WERI-Rb-1 (cell line): ENCODE measurements around the gene FCHSD2.
"Not testable (repeated sequence)": the region's sequence is repeated elsewhere in the genome, so short reads cannot be mapped to it uniquely, and the experiment has no call there.

Source experiments
- DNase-seq: peaks from one replicate; pipeline ENCODE4 v3.0.0-alpha.2; 2020
- H3K27ac ChIP-seq: fragments of 250-450 bp; sonication (Bioruptor Pico); 2 replicates; pipeline ENCODE4 v1.5.1; 2020; ENCODE audit warnings: mild to moderate bottlenecking, moderate library complexity
- H3K27me3 ChIP-seq: fragments of 250-450 bp; sonication (Bioruptor Pico); 2 replicates; pipeline ENCODE4 v1.5.1; 2021; ENCODE audit warnings: mild to moderate bottlenecking, low read depth, moderate library complexity; ENCODE audit not compliant: insufficient read depth, severe bottlenecking
- H3K36me3 ChIP-seq: fragments of 250-450 bp; sonication (Bioruptor Pico); 2 replicates; pipeline ENCODE4 v1.5.1; 2020; ENCODE audit warnings: mild to moderate bottlenecking, moderate library complexity
- H3K4me3 ChIP-seq: 2 replicates; pipeline ENCODE4 v1.5.1; 2011; ENCODE audit warnings: low read depth, mild to moderate bottlenecking, control low read depth, low read length
- H3K9me3 ChIP-seq: fragments of 250-450 bp; sonication (Bioruptor Pico); 2 replicates; pipeline ENCODE4 v1.5.1; 2021; ENCODE audit warnings: mild to moderate bottlenecking, moderate library complexity; ENCODE audit not compliant: severe bottlenecking
- TF ChIP-seq, protein P1 (sequence below): IDR thresholded peaks from 2 replicates; pipeline ENCODE4 v1.5.1; 2011; ENCODE audit warnings: low read depth, mild to moderate bottlenecking, control low read depth, inconsistent platforms, low read length

The FCHSD2 gene

GRCh38 chr11:72814286-72815109 lies 327.6 kb downstream of the FCHSD2 start, which contains the start of gene ATG16L2:
TSS of gene ATG16L2 (plus strand) at chr11:72814411. CDS start at chr11:72814446, 35 bp downstream.
- peaks cover 28% of the 10 kb centered on the region for H3K36me3 ChIP-seq
- TF ChIP-seq, protein P1, sequence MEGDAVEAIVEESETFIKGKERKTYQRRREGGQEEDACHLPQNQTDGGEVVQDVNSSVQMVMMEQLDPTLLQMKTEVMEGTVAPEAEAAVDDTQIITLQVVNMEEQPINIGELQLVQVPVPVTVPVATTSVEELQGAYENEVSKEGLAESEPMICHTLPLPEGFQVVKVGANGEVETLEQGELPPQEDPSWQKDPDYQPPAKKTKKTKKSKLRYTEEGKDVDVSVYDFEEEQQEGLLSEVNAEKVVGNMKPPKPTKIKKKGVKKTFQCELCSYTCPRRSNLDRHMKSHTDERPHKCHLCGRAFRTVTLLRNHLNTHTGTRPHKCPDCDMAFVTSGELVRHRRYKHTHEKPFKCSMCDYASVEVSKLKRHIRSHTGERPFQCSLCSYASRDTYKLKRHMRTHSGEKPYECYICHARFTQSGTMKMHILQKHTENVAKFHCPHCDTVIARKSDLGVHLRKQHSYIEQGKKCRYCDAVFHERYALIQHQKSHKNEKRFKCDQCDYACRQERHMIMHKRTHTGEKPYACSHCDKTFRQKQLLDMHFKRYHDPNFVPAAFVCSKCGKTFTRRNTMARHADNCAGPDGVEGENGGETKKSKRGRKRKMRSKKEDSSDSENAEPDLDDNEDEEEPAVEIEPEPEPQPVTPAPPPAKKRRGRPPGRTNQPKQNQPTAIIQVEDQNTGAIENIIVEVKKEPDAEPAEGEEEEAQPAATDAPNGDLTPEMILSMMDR, result peak; percentile 36
- no peaks in the 10 kb centered on the region for H3K9me3 ChIP-seq
- DNase-seq, result peak; percentile 87
- no peaks in the 10 kb centered on the region for H3K27me3 ChIP-seq
- H3K4me3 ChIP-seq, result peak within 1 kb of the TSS; percentile 80
- peak within 1 kb of the TSS; percentile 99 for H3K27ac ChIP-seq

DNA sequence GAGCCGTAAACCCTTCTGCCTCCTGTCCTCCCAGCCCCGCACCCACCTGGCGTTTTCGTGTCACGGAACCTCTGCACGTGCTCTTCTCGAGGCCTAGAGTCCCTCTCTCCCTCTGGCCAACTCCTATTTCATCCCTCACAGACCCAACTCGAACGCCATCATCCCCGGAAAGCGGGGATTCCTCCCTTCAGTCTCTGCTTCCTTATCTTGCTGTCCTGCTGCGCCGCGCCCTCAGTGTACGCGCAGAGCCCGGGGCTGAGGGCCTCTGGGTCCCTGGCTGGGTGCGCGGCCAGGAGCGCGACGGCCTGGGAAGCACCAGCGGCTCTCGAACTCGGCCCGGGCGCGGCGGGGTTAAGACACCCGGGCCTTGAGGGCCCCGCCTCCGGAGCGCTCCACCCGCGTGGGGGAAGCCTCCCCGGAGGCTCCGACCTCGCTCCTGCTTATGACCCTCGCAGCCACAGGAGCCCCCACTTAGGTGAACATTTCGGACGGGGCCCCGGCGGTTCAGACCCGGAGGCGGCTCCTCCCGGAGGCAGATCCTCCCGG lies 328.3 kb downstream of the FCHSD2 start:
- H3K9me3 ChIP-seq, result no peaks in the 10 kb centered on the region
- H3K36me3 ChIP-seq, result peaks cover 31% of the 10 kb centered on the region
- no peaks in the 10 kb centered on the region for H3K27me3 ChIP-seq
- H3K27ac ChIP-seq, result peak overlapping the region; percentile 99
- DNase-seq, result peak; percentile 80
- peak overlapping the region; percentile 80 for H3K4me3 ChIP-seq
- TF ChIP-seq, protein P1, result no peak

GRCh38 chr11:72812967-72813739 lies 329.0 kb downstream of the FCHSD2 start:
- Histone ChIP-seq H3K9me3 (no peaks in the 10 kb centered on the region), H3K36me3 (peaks cover 26% of the 10 kb centered on the region), H3K27ac (peak overlapping the region; percentile 99), H3K4me3 (peak overlapping the region; percentile 80), H3K27me3 (no peaks in the 10 kb centered on the region)
- DNase-seq, result peak; percentile 77
- TF ChIP-seq, protein P1, result peak; percentile 76

- TF ChIP-seq, protein P1, result no peak
- Histone ChIP-seq H3K27ac (no peak overlapping the region), H3K9me3 (no peaks in the 10 kb centered on the region), H3K4me3 (no peak overlapping the region; the same call in 1 of the 2 replicates), H3K27me3 (no peaks in the 10 kb centered on the region), H3K36me3 (peaks cover 21% of the 10 kb centered on the region)
- no peak for DNase-seq
Measured at GRCh38 chr11:72812604-72812966, 329.5 kb downstream of the FCHSD2 start.

DNA sequence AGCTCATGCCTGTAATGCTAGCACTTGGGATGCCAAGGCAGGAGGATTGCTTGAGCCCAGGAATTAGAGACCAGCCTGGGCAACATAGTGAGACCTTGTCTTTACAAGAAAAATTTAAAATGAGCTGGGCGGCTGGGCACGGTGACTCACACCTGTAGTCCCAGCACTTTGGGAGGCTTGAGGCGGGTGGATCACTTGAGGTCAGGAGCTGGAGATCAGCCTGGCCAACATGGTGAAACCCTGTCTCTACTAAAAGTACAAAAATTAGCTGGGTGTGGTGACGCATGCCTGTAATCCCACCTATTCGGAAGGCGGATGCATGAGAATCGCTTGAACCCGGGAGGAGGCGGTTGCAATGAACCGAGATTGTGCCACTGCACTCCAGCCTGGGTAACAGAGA lies 330.4 kb downstream of the FCHSD2 start:
- H3K27me3 ChIP-seq, DNase-seq, H3K27ac ChIP-seq, H3K9me3 ChIP-seq, H3K4me3 ChIP-seq: not testable (repeated sequence)
- H3K36me3 ChIP-seq, result peaks cover 16% of the 10 kb centered on the region

GRCh38 chr11:72808331-72808798 lies 333.8 kb downstream of the FCHSD2 start:
- Histone ChIP-seq H3K27ac (no peak overlapping the region), H3K9me3 (no peaks in the 10 kb centered on the region), H3K27me3 (no peaks in the 10 kb centered on the region), H3K36me3 (peaks cover 16% of the 10 kb centered on the region), H3K4me3 (no peak overlapping the region)
- TF ChIP-seq, protein P1, result no peak
- DNase-seq, result no peak
